ENCODE data around the gene PSAP.
A peak's percentile ranks its signal among the peaks of the same experiment; 100 is the strongest.

Gene PSAP

GRCh38 chr10:71806704-71807556 lies 44.1 kb downstream of the PSAP start:
- no peak for DNase-seq

- peak; percentile 93 for DNase-seq
Observed at GRCh38 chr10:71805776-71806703, 45.0 kb downstream of the PSAP start.

- DNase-seq, result no peak
Observed at GRCh38 chr10:71804077-71804476, 47.0 kb downstream of the PSAP start.

GRCh38 chr10:71802715-71803488 lies 48.1 kb downstream of the PSAP start:
- no peak for DNase-seq

- DNase-seq, result no peak
Observed at GRCh38 chr10:71802235-71802634, 48.8 kb downstream of the PSAP start.

- no peak for DNase-seq
Observed at GRCh38 chr10:71801361-71801760, 49.7 kb downstream of the PSAP start.

GRCh38 chr10:71799608-71800453 lies 51.2 kb downstream of the PSAP start:
- DNase-seq, result no peak

GRCh38 chr10:71799112-71799511 lies 51.9 kb downstream of the PSAP start:
- DNase-seq, result no peak

GRCh38 chr10:71798308-71798624 lies 52.8 kb downstream of the PSAP start:
- DNase-seq, result no peak

GRCh38 chr10:71797533-71798307 lies 53.3 kb downstream of the PSAP start:
- no peak for DNase-seq

GRCh38 chr10:71796749-71797405 lies 54.2 kb downstream of the PSAP start:
- DNase-seq, result no peak

GRCh38 chr10:71795248-71795647 lies 55.8 kb downstream of the PSAP start:
- no peak for DNase-seq

- no peak for DNase-seq
Observed at GRCh38 chr10:71790749-71791440, 60.2 kb downstream of the PSAP start.

GRCh38 chr10:71789871-71790270 lies 61.2 kb downstream of the PSAP start:
- DNase-seq, result no peak

- no peak for DNase-seq
Observed at GRCh38 chr10:71788954-71789353, 62.1 kb downstream of the PSAP start.

- DNase-seq, result no peak
Observed at GRCh38 chr10:71784679-71785272, 66.3 kb downstream of the PSAP start.

GRCh38 chr10:71783917-71784678 lies 67.0 kb downstream of the PSAP start:
- DNase-seq, result no peak

GRCh38 chr10:71782917-71783490 lies 68.0 kb downstream of the PSAP start:
- DNase-seq, result no peak
